ENCODE data around the gene GINS2. TPM values are rescaled to one million over a fixed set of nuclear protein-coding genes. Genes with fewer than 3 reads are reported as not detected.

Gene GINS2
- total and polyA plus RNA-seq, 2 of the 4 experiments (the other 2 are of a cell fraction): 12.0 to 13.4 TPM

GRCh38 chr16:85716022-85716679 lies 27.4 kb upstream of the GINS2 start:
- Histone ChIP-seq H3K27ac (ENCODE audit: insufficient read depth, low read length) (no peak overlapping the region), H3K23ac (ENCODE audit: low read depth, low read length) (no peak overlapping the region), H4K20me1 (ENCODE audit: insufficient read depth, low read length) (peaks cover 13% of the 10 kb centered on the region), H3K56ac (ENCODE audit: extremely low read depth, insufficient read depth, low read length) (no peak overlapping the region), H3K79me1 (ENCODE audit: low read depth in 1 of 2, low read length in 2 of 2) (peaks cover 3 to 4% of the 10 kb centered on the region in 2 experiments; a peak in 1 of 4 replicates), H3K9me3 (ENCODE audit: control insufficient read depth, insufficient read depth, low read length) (peaks cover 9% of the 10 kb centered on the region), H4K5ac (ENCODE audit: low read depth, low read length) (no peak overlapping the region), H3K4me3 (ENCODE audit: insufficient read depth, low read depth, low read length) (no peak overlapping the region), H3K9me1 (ENCODE audit: insufficient read depth, low read length) (no peaks in the 10 kb centered on the region), H2BK5ac (ENCODE audit: low read depth, low read length, poor library complexity, severe bottlenecking) (no peak overlapping the region), H3K18ac (ENCODE audit: low read depth, low read length) (no peak overlapping the region; the same call in 1 of the 2 replicates), H3K9ac (ENCODE audit: low read depth, low read length) (no peak overlapping the region), H3K4me1 (ENCODE audit: control insufficient read depth, insufficient read depth, low read length) (peaks cover 3% of the 10 kb centered on the region; the same call in 1 of the 2 replicates), H3K4ac (ENCODE audit: low read depth, low read length) (no peak overlapping the region), H2AK5ac (ENCODE audit: low read depth, low read length) (peak overlapping the region; percentile 46; the same call in 1 of the 2 replicates), H2BK15ac (ENCODE audit: low read depth, low read length) (no peak overlapping the region), H2BK20ac (ENCODE audit: low read depth, low read length) (no peak overlapping the region), H4K8ac (ENCODE audit: low read depth in 2 of 2, low read length in 2 of 2) (peak overlapping the region in 1 of 2 experiments; percentile 42; a peak in 1 of 4 replicates), H2AK9ac (replicated peaks; ENCODE audit: low read depth, low read length, poor library complexity) (peak overlapping the region; percentile 7), H2BK120ac (ENCODE audit: low read depth, low read length) (no peak overlapping the region), H4K91ac (ENCODE audit: insufficient read depth, low read depth, low read length) (no peak overlapping the region; the same call in 1 of the 2 replicates), H2AFZ (replicated peaks; ENCODE audit: low read length, poor library complexity) (peak overlapping the region; percentile 47), H3K27me3 (ENCODE audit: control insufficient read depth, insufficient read depth, low read length) (no peaks in the 10 kb centered on the region; the same call in 1 of the 2 replicates), H3K4me2 (ENCODE audit: low read depth, low read length) (no peak overlapping the region), H3K14ac (replicated peaks; ENCODE audit: low read depth, low read length) (no peak overlapping the region; the same call in 1 of the 2 replicates), H3K36me3 (ENCODE audit: control insufficient read depth, insufficient read depth, low read length) (peaks cover 3% of the 10 kb centered on the region)
- ChIA-PET POLR2A (ENCODE audit: unreplicated experiment) (no interaction called here), CTCF (interaction anchor here (1.2 to 1.3 kb wide), 2 partner anchors 12 to 100 kb away, joined by 3 to 4 read pairs; no protein-coding TSS in a partner anchor)
- in situ Hi-C loops (cut with MboI; ENCODE audit: low sequenced_read_pairs) (loop anchor here (5.0 kb wide), 1 partner anchor 59 kb away; no protein-coding TSS in a partner anchor), intact Hi-C loops (cut with micrococcal nuclease) (loop anchor here (5.0 to 10.0 kb wide), 2 partner anchors 59 to 441 kb away; no protein-coding TSS in a partner anchor), dilution Hi-C loops (cut with HindIII; ENCODE audit: low sequenced_read_pairs, unreplicated experiment) (no loop called here)
- ATAC-seq (ENCODE audit: low read depth) (no peak), DNase-seq (no peak)
- no TSS peak for BruUV-seq (replicated peaks)
- TF ChIP-seq FOS (IDR thresholded peaks at IDR 0.05; ENCODE audit: low read depth, low read length) (no peak), RAD21 (IDR thresholded peaks at IDR 0.05; ENCODE audit: low read length) (no peak), USF2 (IDR thresholded peaks at IDR 0.05; ENCODE audit: low read depth, low read length) (no peak), ELK1 (IDR thresholded peaks at IDR 0.05; ENCODE audit: borderline replicate concordance, low read depth, low read length) (no peak), CTCF (conservative IDR thresholded peaks at IDR 0.05; ENCODE audit: low read depth, low read length) (no peak), CHD1 (IDR thresholded peaks at IDR 0.05; ENCODE audit: low read depth, low read length) (no peak), CEBPB (IDR thresholded peaks at IDR 0.05; ENCODE audit: low read depth, low read length) (no peak), POLR2A (IDR thresholded peaks at IDR 0.05; ENCODE audit: low read depth, low read length) (no peak)
- 72% methylated on average over 2 of the region's 9 CpGs; no CpG with 5 or more reads in 1 of the 2 experiments for WGBS, 2 experiments (ENCODE audit: extremely low coverage in 2 of 2, insufficient read length in 1 of 2)
